Gastrocnemius medialis (tissue), 4 donors: Measurements from ENCODE around the gene DCST1.

Source experiments
- CTCF ChIP-seq, 5 experiments: fragments of 450-650 bp in 3 of 5; fragments of 200-600 bp in 2 of 5; sonication (generic) in 2 of 5; IDR thresholded peaks in 4 of 5; conservative IDR thresholded peaks in 1 of 5; 1 replicate in 4 of 5; 2 replicates in 1 of 5; pipeline ENCODE4 v1.5.1; 2016 to 2019; ENCODE audit warnings: antibody characterized with exemption in 5 of 5, mild to moderate bottlenecking in 3 of 5, moderate library complexity in 3 of 5
- POLR2A ChIP-seq, 2 donors: fragments of 450-650 bp; IDR thresholded peaks; one replicate each; pipeline ENCODE4 v1.6.1; 2017; ENCODE audit warnings: antibody characterized with exemption in 2 of 2, mild to moderate bottlenecking in 2 of 2, moderate library complexity in 2 of 2

GRCh38 chr1:155014709-155015508 lies 18.7 kb upstream of the DCST1 start:
- TF ChIP-seq POLR2A (IDR thresholded peaks at IDR 0.05) (no peak), CTCF (IDR thresholded peaks at IDR 0.05 in 4 of 5, conservative IDR thresholded peaks at IDR 0.05 in 1 of 5) (no peak)
